ENCODE measurements around the gene HS2ST1.
"Not testable (repeated sequence)": the region's sequence is repeated elsewhere in the genome, so short reads cannot be mapped to it uniquely, and the experiment has no call there.

HS2ST1 gene

DNA sequence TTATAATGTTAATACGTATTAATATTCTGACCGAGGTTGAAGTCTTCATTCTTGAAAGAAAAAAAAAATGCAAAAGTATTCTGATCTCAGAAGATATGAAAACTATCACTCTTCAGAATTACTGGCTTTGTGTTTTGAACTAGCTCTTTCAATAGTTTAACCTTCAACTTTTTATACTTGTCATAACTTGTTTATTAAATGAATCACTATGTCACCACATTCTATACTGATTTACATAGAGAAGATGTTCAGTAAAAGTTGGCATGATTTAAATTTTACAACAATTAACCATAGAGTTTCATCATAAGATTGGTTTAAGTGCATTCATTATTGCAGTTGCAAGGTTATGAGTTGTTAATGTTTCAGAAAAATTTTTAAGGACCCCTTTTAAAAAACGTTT lies 57.3 kb downstream of the HS2ST1 start:
- DNase-seq (ENCODE audit: low read depth), result no peak

DNA sequence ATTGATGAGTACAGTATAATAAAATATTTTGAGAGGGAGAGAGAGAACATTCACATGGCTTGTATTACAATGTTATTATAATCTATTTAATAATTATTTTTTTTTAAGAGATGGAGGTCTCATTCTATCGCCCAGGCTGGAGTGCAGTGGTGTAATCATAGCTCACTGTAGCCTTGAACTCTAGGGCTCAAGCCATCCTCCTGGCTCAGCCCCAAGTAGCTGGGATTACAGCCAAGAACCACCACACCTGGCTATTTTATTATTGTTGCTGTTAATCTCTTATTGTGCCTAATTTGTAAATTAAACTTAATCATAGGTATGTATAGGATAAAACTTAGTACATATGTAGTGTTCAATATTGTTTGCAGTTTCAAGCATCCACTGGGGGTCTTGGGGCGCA lies 57.8 kb downstream of the HS2ST1 start:
- no peak for DNase-seq (ENCODE audit: low read depth)

DNA sequence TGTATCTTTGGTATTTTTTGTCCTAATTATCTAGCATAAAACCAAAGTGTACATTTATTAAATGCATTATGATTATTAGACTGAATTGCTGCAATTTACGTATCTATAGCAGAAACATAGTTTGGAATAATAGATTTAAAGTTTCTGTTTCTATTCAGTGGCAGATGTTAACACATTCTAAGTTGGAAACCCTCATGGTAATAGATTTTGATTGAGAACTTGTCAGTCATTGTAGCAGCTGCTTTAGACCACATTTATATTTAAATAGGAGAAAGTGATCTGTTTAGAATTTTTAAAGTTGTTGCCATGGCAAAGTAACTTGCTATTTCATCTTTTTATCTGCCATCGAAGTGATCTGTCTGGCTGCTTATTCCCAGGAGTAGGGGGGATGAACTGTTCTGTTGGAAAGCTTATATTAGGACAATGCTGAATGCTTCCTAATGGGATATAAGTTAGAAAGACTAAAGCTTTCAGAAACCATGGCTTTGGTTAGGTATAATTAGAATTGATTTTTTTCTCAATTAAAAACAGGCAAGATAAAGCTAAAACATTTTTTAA lies 61.6 kb downstream of the HS2ST1 start:
- no peak for DNase-seq (ENCODE audit: low read depth)

GRCh38 chr1:86976664-86977063 lies 62.2 kb downstream of the HS2ST1 start:
- no peak for DNase-seq (ENCODE audit: low read depth)

DNA sequence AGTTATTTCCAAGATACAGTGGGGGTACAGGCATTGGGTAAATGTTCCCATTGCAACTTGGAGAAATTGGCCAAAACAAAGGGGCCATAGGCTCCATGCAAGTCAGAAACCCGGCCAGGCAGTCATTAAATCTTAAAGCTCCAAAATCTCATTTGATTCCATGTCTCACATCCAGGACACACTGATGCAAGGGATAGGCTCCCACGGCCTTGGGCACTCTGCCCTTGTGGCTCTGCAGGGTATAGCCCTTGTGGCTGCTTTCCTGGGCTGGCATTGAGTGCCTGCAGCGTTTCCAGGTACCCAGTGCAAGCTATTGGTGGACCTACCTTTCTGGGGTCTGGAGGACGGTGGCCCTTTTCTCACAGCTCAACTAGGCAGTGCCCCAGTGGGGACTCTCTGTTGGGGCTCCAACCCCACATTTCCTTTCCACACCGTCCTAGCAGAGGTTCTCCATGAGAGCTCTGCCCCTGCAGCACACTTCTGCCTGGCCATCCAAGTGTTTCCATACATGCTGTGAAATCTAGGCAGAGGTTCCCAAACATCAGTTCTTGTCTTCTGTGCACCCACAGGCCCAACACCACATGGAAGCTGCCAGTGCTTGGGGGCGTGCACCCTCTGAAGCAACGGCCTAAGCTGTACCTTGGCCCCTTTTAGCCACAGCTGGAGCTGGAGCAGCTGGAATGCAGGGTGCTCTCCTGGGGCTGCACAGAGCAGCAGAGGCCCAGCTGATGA lies 67.2 kb downstream of the HS2ST1 start:
- no peak for DNase-seq (ENCODE audit: low read depth)

GRCh38 chr1:86983677-86984076 lies 69.2 kb downstream of the HS2ST1 start:
- not testable (repeated sequence) for DNase-seq (ENCODE audit: low read depth)

DNA sequence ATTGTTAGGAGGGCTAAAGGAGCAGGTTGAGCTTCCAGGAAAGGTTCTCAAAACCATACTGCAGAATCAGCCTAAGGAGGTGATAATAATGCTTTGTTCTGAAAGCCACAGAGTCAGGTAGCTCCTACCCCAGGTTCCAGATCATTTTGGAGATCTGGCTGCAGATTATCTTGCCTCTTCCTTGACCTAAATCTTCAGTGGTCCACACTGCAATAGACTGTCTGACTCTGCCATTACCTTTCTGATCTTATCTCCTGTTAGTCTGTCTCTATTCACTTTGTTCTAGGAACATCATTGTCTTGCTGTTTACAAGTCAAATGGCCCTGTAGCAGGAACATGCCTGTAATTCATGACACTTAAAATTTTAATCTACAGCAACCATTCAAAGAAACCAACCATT lies 73.0 kb downstream of the HS2ST1 start:
- no peak for DNase-seq (ENCODE audit: low read depth)

GRCh38 chr1:86988835-86989234 lies 74.4 kb downstream of the HS2ST1 start:
- no peak for DNase-seq (ENCODE audit: low read depth)

- DNase-seq (ENCODE audit: low read depth), result not testable (repeated sequence)
These were observed 75.3 kb downstream of the HS2ST1 start for GRCh38 chr1:86989690-86990089.

DNA sequence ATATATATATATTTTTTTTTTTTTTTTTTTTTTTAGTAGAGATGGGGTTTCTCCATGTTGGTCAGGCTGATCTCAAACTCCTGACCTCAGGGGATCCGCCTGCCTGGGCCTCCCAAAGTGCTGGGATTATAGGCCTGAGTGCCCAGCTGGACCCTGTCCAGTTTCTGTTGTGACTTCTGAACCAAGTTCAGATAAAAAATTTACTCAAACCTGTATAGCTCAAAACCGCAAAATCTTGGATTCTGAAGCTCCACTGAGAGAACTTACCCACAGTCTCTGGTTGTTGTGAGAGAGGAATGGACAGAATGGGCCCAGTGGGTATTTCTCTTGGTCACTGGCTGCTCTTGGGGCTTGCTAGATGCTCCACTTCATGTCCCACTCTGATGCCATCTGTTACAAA lies 76.4 kb downstream of the HS2ST1 start:
- no peak for DNase-seq (ENCODE audit: low read depth)

GRCh38 chr1:86991549-86992186 lies 77.2 kb downstream of the HS2ST1 start:
- no peak for DNase-seq (ENCODE audit: low read depth)

GRCh38 chr1:86992861-86993260 lies 78.4 kb downstream of the HS2ST1 start:
- DNase-seq (ENCODE audit: low read depth), result no peak

DNA sequence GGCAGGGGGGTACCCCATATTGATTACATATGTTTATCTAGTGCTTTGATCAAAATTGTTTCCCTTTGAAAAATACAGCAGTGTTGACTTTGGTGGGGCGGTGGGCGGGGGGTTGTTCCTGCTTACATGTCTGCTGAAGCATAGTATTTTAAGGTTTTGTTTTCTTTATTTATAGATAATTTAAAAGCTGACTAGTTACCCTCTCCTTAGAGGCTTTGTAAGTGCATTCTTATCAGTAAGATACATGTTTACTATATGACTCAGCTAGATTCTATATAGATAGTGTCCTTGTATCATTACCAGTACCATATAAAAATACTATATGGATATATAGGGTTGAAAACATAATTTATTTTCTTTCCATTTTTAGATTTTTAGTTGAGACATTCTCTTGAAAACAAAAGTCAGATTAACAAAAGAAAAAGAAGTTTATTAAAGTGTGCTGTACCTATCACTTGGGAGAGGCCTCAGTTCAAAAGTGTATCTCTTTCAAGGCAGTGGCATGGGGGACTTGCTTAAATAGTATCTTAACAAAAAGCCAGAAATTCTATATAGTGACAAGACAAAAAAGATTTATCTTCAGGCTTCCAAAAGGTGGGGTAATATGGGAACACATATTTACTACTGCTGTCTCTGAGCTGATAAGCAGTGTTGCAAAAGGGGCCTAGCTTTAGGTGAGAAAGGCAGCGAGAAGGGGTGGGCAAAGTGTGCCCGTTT lies 79.0 kb downstream of the HS2ST1 start:
- DNase-seq (ENCODE audit: low read depth), result peak; percentile 20

DNA sequence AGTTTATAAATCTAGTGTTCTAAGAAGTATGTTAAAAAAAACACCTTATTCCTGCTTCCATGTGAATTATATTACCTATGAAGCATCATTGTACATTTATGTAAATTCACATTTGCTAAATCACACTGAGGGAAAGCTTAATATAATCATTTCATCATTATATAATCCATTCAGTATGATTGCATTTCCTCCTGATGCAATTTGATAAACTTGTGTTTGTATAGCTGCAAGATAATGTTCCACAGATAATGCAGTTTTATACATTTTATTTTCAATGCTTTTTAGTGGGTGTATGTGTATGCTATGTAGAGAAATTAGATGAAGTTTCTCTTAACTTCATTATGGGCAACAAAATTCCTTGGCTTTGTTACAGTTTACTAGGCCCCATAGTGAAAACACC lies 79.6 kb downstream of the HS2ST1 start:
- DNase-seq (ENCODE audit: low read depth), result no peak

DNA sequence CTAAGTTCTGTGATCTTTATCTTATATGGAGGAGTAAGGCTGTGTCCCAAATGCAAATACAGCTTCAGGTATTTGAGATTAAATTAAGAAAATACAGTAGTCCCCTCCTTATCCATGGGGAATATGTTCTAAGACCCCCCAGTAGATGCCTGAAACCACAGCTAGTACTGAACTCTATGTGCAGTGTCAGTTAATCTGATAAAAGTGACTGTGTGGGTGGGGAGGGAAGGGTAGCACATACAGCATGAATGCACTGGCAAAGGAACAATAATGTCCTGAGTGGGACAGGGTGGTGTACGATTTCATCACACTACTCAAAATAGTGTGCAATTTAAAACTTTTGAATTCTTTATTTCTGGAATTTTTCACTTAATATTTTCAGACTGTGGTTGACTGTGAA lies 83.1 kb downstream of the HS2ST1 start:
- no peak for DNase-seq (ENCODE audit: low read depth)

GRCh38 chr1:86998280-86998679 lies 83.8 kb downstream of the HS2ST1 start:
- DNase-seq (ENCODE audit: low read depth), result no peak

GRCh38 chr1:86998727-86999126 lies 84.3 kb downstream of the HS2ST1 start:
- DNase-seq (ENCODE audit: low read depth), result no peak

DNA sequence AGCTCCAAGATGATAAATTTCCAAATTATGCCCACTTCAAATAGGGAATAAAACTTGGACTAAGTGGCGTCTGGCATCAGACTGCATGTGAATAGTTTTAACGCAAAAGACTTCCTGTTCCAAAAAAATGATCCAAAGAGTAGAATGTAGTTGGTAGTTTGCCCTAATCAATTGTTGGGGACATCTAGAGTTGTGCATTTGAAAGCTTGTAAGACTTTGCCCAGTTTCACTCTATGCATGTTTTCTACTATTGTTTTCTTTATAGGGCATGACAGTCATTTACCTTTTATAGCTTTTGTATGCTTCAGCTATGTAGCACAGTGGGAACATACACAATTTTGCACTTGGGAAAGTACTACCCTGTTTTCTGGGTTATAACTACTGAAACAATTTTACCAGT lies 86.0 kb downstream of the HS2ST1 start:
- DNase-seq (ENCODE audit: low read depth), result no peak

DNA sequence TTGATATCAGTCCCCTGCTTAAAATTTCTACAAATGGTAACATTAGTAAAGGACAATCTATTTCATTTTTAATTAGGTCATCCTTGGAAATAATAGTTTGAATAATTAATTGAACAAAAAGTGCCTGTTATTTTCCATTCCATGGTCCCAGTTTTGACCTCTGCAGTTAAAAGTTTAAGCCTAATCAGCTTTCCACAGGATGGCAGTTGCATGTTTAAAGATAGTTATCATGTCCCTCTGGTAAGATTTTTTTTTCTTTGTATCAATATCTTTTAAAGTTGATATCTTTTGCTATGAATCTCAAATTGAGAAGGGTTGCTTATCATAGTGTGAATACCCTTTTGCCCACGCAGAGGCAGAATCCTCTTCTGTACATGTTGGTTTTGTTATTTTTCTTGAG lies 90.4 kb downstream of the HS2ST1 start:
- DNase-seq (ENCODE audit: low read depth), result no peak

DNA sequence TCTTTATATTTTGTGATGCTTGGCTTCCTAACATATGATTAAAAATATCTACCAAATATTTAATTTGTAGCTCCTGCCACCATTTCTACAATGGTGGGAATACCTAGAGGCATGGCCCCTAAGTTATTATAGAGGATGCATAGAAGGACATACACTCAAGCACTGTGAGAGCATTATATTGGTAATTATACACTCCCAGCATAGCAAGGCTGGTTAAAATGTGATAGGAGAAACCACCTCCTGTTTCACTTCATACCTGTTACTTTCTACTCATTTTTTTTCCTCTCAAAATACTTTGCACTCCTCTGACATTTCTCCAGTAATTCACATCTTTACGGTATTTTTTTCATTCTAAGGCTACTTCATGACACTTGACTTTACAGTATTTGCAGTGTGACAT lies 92.9 kb downstream of the HS2ST1 start:
- no peak for DNase-seq (ENCODE audit: low read depth)

DNA sequence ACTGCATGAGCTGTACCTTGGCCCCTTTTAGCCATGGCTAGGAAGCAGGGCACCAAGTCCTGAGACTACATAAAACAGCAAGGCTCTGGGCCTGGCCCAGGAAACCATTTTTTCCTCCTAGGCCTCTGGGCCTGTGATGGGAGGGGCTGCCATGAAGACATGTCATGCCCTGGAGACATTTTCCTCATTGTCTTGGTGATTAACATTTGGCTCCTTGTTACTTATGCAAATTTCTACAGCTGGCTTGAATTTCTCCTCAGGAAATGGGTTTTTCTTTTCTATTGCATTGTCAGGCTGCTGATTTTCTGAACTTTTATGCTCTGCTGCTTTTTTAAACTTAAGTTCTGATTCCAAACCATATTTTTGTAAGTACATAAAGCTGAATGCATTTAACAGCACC lies 99.0 kb downstream of the HS2ST1 start:
- DNase-seq (ENCODE audit: low read depth), result not testable (repeated sequence)

- DNase-seq (ENCODE audit: low read depth), result peak; percentile 23
These were observed 103.7 kb downstream of the HS2ST1 start for GRCh38 chr1:87017998-87018672.

All from EH (cell line).